Fibroblast of lung (primary cell): ENCODE measurements around the gene DYNLL2. TPM values are rescaled to one million over a fixed set of nuclear protein-coding genes. Genes with fewer than 3 reads are reported as not detected.

ENCODE experiments used
- DNase-seq, 2 donors: peaks; one replicate each; pipeline versions ENCODE4 v3.0.0 to v3.0.0-alpha.2; 2010; ENCODE audit warnings: low read depth in 2 of 2
- H2AFZ ChIP-seq: 2 replicates; pipeline ENCODE4 v1.5.1; 2012; ENCODE audit warnings: low read length, control low read depth, inconsistent platforms
- H3K27ac ChIP-seq: 2 replicates; pipeline ENCODE4 v1.5.1; 2011; ENCODE audit warnings: low read length, control low read depth; ENCODE audit not compliant: insufficient read depth
- H3K27me3 ChIP-seq: 2 replicates; pipeline ENCODE4 v1.5.1; 2011; ENCODE audit warnings: mild to moderate bottlenecking, low read length; ENCODE audit not compliant: control insufficient read depth, insufficient read depth
- H3K36me3 ChIP-seq: 2 replicates; pipeline ENCODE4 v1.5.1; 2011; ENCODE audit warnings: low read length; ENCODE audit not compliant: control insufficient read depth, insufficient read depth
- H3K4me1 ChIP-seq: 2 replicates; pipeline ENCODE4 v1.5.1; 2011; ENCODE audit warnings: low read length; ENCODE audit not compliant: control insufficient read depth, insufficient read depth; ENCODE audit errors: extremely low read depth
- H3K4me2 ChIP-seq: 2 replicates; pipeline ENCODE4 v1.5.1; 2011; ENCODE audit warnings: low read length, control low read depth; ENCODE audit not compliant: insufficient read depth; ENCODE audit errors: extremely low read depth
- H3K4me3 ChIP-seq, 4 experiments: fragments of 200-600 bp in 1 of 4; sonication (generic) in 1 of 4; replicated peaks in 1 of 4; 2 replicates each; pipeline ENCODE4 v1.5.1; 2011 to 2016; ENCODE audit warnings: low read length in 4 of 4, low read depth in 3 of 4, mild to moderate bottlenecking in 3 of 4, control low read depth in 2 of 4, inconsistent platforms in 1 of 4, mixed read lengths in 1 of 4; ENCODE audit not compliant: insufficient read depth in 1 of 4; ENCODE audit errors: control extremely low read depth in 1 of 4
- H3K79me2 ChIP-seq: 2 replicates; pipeline ENCODE4 v1.5.1; 2012; ENCODE audit warnings: mild to moderate bottlenecking, low read length, inconsistent platforms; ENCODE audit not compliant: control insufficient read depth, insufficient read depth
- H3K9ac ChIP-seq: 2 replicates; pipeline ENCODE4 v1.5.1; 2011; ENCODE audit warnings: mild to moderate bottlenecking, low read length, control low read depth; ENCODE audit not compliant: insufficient read depth
- H3K9me3 ChIP-seq: 2 replicates; pipeline ENCODE4 v1.5.1; 2012; ENCODE audit warnings: low read depth, low read length; ENCODE audit not compliant: control insufficient read depth, insufficient read depth
- H4K20me1 ChIP-seq: 2 replicates; pipeline ENCODE4 v1.5.1; 2011; ENCODE audit warnings: low read length; ENCODE audit not compliant: control insufficient read depth, insufficient read depth; ENCODE audit errors: extremely low read depth
- CTCF ChIP-seq, 2 donors: IDR thresholded peaks in 1 of 2; conservative IDR thresholded peaks in 1 of 2; 1 replicate in 1 of 2; 2 replicates in 1 of 2; pipeline ENCODE4 v1.5.1; 2011 to 2012; ENCODE audit warnings: low read length in 2 of 2, control low read depth in 1 of 2, inconsistent platforms in 1 of 2, low read depth in 1 of 2, mild to moderate bottlenecking in 1 of 2
- EZH2 ChIP-seq: IDR thresholded peaks from 2 replicates; pipeline ENCODE4 v1.5.1; 2012; ENCODE audit warnings: low read length, control low read depth, mild to moderate bottlenecking; ENCODE audit errors: missing control alignments
- polyA plus RNA-seq, 2 donors: library from polyadenylated mRNA; depleted of rRNA in 1 of 2; stranded (reverse) in 1 of 2; unstranded in 1 of 2; fragments of >200 nt; gene quantifications; 2 replicates each; pipeline ENCODE4 v1.2.1, GENCODE V29; 2011 to 2012; ENCODE audit warnings: missing spikeins in 1 of 2
- total RNA-seq: library from RNA; depleted of rRNA; stranded (reverse); fragments of >200 nt; gene quantifications from 2 replicates; pipeline ENCODE4 v1.2.1, GENCODE V29; 2014

Gene DYNLL2
- total and polyA plus RNA-seq, 2 donors (not counting 1 experiment from before 2014, with no cell fraction given): 17.1 to 32.9 TPM

DNA sequence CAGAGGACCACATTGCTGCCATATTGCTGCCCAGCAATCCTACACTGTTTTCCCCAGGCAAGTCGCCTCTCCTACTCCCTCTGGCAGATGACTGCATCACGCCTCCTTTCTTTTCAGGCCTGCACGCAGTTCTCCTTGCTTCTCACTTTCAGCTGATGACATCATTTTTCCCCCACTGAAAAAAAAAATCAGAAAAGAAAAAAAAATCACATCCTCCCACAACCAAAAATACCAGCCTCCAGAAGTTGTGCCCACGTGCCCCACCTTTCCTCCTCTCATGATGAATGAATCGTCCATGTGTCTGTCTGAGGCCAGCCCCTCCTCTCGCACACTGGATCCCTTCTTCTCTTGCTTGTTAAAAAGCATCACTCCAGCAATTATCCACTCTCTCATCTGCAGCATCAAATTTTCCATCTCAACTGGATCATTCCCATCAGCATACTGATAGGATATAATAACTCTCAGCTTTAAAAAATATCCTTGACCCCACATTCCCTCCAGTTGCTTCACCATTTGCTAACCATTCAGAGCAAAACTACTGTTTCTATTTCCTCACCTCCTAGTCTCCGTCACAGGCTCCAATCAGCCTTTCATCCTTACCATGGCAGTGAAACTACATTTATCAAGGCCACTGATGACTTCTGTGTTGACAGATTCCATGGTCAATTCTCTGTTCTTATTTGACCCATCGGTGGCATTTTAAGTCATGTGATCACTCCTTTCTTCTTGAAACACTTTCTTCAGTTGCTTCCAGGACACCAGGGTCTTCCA, 30.1 kb upstream of the DYNLL2 start:
- Histone ChIP-seq H3K4me2 (no peak overlapping the region), H3K36me3 (no peaks in the 10 kb centered on the region), H3K4me1 (no peaks in the 10 kb centered on the region), H3K27me3 (peaks cover 10% of the 10 kb centered on the region), H3K9ac (no peak overlapping the region), H4K20me1 (no peaks in the 10 kb centered on the region), H3K4me3 (no peak overlapping the region), H3K79me2 (no peaks in the 10 kb centered on the region), H3K27ac (no peak overlapping the region), H3K9me3 (no peaks in the 10 kb centered on the region), H2AFZ (no peak overlapping the region)
- no peak for DNase-seq
- TF ChIP-seq EZH2 (no peak), CTCF (conservative IDR thresholded peaks at IDR 0.05 in 1 of 2, IDR thresholded peaks at IDR 0.05 in 1 of 2; ENCODE audit: low read depth in 1 of 2, low read length in 2 of 2) (no peak)

DNA sequence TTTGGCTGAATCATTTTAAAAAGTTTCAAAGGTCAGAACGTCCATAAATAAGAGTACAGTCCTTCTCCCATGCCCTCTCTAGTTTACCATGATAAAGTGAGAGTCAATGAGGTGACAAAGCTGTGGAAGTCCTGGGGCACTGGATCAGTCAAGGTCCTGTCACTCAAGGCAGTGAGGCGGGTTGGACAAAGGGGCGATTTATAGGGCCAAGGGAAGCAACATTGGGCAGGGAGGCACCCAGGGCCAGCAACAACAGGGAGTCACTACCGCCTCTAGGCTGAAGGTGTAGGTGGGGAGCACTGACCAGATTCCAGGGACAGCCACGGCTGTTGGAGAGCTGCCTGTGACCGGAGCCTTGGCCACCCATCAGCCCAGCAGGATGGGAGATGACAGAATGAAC, 28.6 kb upstream of the DYNLL2 start:
- H3K4me2 ChIP-seq: no peak overlapping the region
- H2AFZ ChIP-seq: no peak overlapping the region
- no peak overlapping the region for H3K9ac ChIP-seq
- peaks cover 10% of the 10 kb centered on the region for H3K27me3 ChIP-seq
- no peak overlapping the region for H3K4me3 ChIP-seq
- H3K27ac ChIP-seq: no peak overlapping the region
- H3K4me1 ChIP-seq: no peaks in the 10 kb centered on the region
- H3K79me2 ChIP-seq: no peaks in the 10 kb centered on the region
- H3K9me3 ChIP-seq: no peaks in the 10 kb centered on the region
- TF ChIP-seq CTCF (conservative IDR thresholded peaks at IDR 0.05 in 1 of 2, IDR thresholded peaks at IDR 0.05 in 1 of 2; ENCODE audit: low read depth in 1 of 2, low read length in 2 of 2) (no peak), EZH2 (no peak)
- no peaks in the 10 kb centered on the region for H3K36me3 ChIP-seq
- no peaks in the 10 kb centered on the region for H4K20me1 ChIP-seq
- no peak for DNase-seq

- Histone ChIP-seq H2AFZ (no peak overlapping the region), H3K4me2 (no peak overlapping the region), H3K4me3 (no peak overlapping the region), H3K27me3 (peaks cover 15% of the 10 kb centered on the region), H3K9me3 (no peaks in the 10 kb centered on the region), H3K27ac (no peak overlapping the region), H3K79me2 (no peaks in the 10 kb centered on the region), H4K20me1 (no peaks in the 10 kb centered on the region), H3K36me3 (no peaks in the 10 kb centered on the region), H3K9ac (no peak overlapping the region), H3K4me1 (no peaks in the 10 kb centered on the region)
- DNase-seq: no peak
- no peak for TF ChIP-seq EZH2
- TF ChIP-seq CTCF (conservative IDR thresholded peaks at IDR 0.05 in 1 of 2, IDR thresholded peaks at IDR 0.05 in 1 of 2; ENCODE audit: low read depth in 1 of 2, low read length in 2 of 2): no peak
These were observed 26.7 kb upstream of the DYNLL2 start for GRCh38 chr17:58056476-58056875.
